Measurements from ENCODE around the gene LHX8.

Gene LHX8

GRCh38 chr1:75203415-75204277 lies 69.5 kb downstream of the LHX8 start:
- peak; percentile 87 for DNase-seq (ENCODE audit: low spot score)

GRCh38 chr1:75208862-75209261 lies 74.7 kb downstream of the LHX8 start:
- DNase-seq (ENCODE audit: low spot score), result no peak
